SK-N-SH (cell line): ENCODE measurements around the gene MATN1.

Experiments
- EP300 ChIP-seq, 2 experiments: IDR thresholded peaks; 2 replicates each; pipeline versions ENCODE4 v1.4.0 to v1.6.1; 2012; ENCODE audit warnings: borderline replicate concordance in 1 of 2, low read depth in 1 of 2, low read length in 1 of 2
- EZH2phosphoT487 ChIP-seq: fragments of 200-600 bp; sonication (generic); IDR thresholded peaks from 2 replicates; pipeline ENCODE4 v1.6.1; 2017; ENCODE audit warnings: low read depth, mixed run types, mild to moderate bottlenecking, antibody characterized with exemption, moderate library complexity, borderline replicate concordance
- NRF1 ChIP-seq: IDR thresholded peaks from 2 replicates; pipeline ENCODE4 v1.6.1; 2012; ENCODE audit warnings: low read depth, mild to moderate bottlenecking, low read length
- POLR2AphosphoS5 ChIP-seq: IDR thresholded peaks from 2 replicates; pipeline ENCODE4 v1.6.1; 2012; ENCODE audit warnings: low read depth, low read length
- SMC3 ChIP-seq: IDR thresholded peaks from 2 replicates; pipeline ENCODE4 v1.6.1; 2012; ENCODE audit warnings: low read depth, low read length, improper control_type of control experiment
- TAF1 ChIP-seq: IDR thresholded peaks from 2 replicates; pipeline ENCODE4 v1.6.1; 2012; ENCODE audit warnings: low read depth, mild to moderate bottlenecking, low read length, moderate library complexity, borderline replicate concordance
- TF ChIP-seq, protein P1 (sequence below): fragments of 200-600 bp; sonication (generic); IDR thresholded peaks from 2 replicates; pipeline ENCODE4 v1.6.1; 2017; ENCODE audit warnings: antibody characterized with exemption, mild to moderate bottlenecking, moderate library complexity
- TF ChIP-seq, protein P2 (sequence below): IDR thresholded peaks from 2 replicates; pipeline ENCODE4 v1.6.1; 2012; ENCODE audit warnings: mild to moderate bottlenecking, low read depth, low read length, moderate library complexity
- TF ChIP-seq, protein P3 (sequence below): IDR thresholded peaks from 2 replicates; pipeline ENCODE4 v1.4.0; 2012; ENCODE audit warnings: low read depth, borderline replicate concordance
- TF ChIP-seq, protein P4 (sequence below): IDR thresholded peaks from 2 replicates; pipeline ENCODE4 v1.4.0; 2012; ENCODE audit warnings: low read depth, borderline replicate concordance

DNA sequence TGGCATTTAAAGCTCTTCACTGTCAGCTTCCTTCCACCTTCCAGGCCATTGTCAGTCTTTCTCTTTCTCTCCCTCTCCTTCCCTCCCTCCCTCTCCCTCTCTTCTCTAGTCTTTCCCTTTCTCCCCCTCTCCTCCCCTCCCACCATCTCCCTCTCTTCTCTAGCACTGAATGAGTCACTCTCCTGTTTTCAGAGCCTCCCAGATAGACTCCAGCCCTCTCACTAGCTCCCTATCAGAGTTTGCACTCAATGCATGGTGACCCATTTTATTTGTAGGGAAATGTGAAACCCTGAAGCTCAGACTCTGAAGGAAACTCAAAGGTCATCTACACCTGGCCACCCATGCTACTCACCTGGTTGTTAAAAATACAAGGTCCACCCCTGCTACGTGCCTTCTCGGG, 4.4 kb upstream of the MATN1 start:
- no peak for TF ChIP-seq POLR2AphosphoS5
- TF ChIP-seq, protein P1, sequence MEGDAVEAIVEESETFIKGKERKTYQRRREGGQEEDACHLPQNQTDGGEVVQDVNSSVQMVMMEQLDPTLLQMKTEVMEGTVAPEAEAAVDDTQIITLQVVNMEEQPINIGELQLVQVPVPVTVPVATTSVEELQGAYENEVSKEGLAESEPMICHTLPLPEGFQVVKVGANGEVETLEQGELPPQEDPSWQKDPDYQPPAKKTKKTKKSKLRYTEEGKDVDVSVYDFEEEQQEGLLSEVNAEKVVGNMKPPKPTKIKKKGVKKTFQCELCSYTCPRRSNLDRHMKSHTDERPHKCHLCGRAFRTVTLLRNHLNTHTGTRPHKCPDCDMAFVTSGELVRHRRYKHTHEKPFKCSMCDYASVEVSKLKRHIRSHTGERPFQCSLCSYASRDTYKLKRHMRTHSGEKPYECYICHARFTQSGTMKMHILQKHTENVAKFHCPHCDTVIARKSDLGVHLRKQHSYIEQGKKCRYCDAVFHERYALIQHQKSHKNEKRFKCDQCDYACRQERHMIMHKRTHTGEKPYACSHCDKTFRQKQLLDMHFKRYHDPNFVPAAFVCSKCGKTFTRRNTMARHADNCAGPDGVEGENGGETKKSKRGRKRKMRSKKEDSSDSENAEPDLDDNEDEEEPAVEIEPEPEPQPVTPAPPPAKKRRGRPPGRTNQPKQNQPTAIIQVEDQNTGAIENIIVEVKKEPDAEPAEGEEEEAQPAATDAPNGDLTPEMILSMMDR = no peak
- TF ChIP-seq, protein P2, sequence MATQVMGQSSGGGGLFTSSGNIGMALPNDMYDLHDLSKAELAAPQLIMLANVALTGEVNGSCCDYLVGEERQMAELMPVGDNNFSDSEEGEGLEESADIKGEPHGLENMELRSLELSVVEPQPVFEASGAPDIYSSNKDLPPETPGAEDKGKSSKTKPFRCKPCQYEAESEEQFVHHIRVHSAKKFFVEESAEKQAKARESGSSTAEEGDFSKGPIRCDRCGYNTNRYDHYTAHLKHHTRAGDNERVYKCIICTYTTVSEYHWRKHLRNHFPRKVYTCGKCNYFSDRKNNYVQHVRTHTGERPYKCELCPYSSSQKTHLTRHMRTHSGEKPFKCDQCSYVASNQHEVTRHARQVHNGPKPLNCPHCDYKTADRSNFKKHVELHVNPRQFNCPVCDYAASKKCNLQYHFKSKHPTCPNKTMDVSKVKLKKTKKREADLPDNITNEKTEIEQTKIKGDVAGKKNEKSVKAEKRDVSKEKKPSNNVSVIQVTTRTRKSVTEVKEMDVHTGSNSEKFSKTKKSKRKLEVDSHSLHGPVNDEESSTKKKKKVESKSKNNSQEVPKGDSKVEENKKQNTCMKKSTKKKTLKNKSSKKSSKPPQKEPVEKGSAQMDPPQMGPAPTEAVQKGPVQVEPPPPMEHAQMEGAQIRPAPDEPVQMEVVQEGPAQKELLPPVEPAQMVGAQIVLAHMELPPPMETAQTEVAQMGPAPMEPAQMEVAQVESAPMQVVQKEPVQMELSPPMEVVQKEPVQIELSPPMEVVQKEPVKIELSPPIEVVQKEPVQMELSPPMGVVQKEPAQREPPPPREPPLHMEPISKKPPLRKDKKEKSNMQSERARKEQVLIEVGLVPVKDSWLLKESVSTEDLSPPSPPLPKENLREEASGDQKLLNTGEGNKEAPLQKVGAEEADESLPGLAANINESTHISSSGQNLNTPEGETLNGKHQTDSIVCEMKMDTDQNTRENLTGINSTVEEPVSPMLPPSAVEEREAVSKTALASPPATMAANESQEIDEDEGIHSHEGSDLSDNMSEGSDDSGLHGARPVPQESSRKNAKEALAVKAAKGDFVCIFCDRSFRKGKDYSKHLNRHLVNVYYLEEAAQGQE = no peak
- TF ChIP-seq, protein P3, sequence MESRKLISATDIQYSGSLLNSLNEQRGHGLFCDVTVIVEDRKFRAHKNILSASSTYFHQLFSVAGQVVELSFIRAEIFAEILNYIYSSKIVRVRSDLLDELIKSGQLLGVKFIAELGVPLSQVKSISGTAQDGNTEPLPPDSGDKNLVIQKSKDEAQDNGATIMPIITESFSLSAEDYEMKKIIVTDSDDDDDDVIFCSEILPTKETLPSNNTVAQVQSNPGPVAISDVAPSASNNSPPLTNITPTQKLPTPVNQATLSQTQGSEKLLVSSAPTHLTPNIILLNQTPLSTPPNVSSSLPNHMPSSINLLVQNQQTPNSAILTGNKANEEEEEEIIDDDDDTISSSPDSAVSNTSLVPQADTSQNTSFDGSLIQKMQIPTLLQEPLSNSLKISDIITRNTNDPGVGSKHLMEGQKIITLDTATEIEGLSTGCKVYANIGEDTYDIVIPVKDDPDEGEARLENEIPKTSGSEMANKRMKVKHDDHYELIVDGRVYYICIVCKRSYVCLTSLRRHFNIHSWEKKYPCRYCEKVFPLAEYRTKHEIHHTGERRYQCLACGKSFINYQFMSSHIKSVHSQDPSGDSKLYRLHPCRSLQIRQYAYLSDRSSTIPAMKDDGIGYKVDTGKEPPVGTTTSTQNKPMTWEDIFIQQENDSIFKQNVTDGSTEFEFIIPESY = no peak
- TF ChIP-seq EP300 (IDR thresholded peaks at IDR 0.05; ENCODE audit: borderline replicate concordance in 1 of 2, low read depth in 1 of 2, low read length in 1 of 2) = no peak
- TF ChIP-seq NRF1 = no peak
- no peak for TF ChIP-seq EZH2phosphoT487
- TF ChIP-seq SMC3 = no peak
- TF ChIP-seq, protein P4, sequence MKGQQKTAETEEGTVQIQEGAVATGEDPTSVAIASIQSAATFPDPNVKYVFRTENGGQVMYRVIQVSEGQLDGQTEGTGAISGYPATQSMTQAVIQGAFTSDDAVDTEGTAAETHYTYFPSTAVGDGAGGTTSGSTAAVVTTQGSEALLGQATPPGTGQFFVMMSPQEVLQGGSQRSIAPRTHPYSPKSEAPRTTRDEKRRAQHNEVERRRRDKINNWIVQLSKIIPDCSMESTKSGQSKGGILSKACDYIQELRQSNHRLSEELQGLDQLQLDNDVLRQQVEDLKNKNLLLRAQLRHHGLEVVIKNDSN = no peak
- TF ChIP-seq TAF1 = no peak
